Measurements from ENCODE around the gene TIGD4. TPM values are rescaled to one million over a fixed set of nuclear protein-coding genes. Genes with fewer than 3 reads are reported as not detected.

The TIGD4 gene
- polyA plus RNA-seq, 1 of the 3 experiments (the other 2 are of a cell fraction), result 0.13 TPM

- Histone ChIP-seq H3K4me1 (ENCODE audit: control insufficient read depth in 1 of 2, insufficient read depth in 2 of 2, low read depth in 1 of 2, low read length in 1 of 2) (no peaks in the 10 kb centered on the region), H3K36me3 (replicated peaks in 1 of 2; ENCODE audit: control insufficient read depth in 1 of 2, insufficient read depth in 2 of 2, low read length in 1 of 2) (peaks cover 0 to 15% of the 10 kb centered on the region in 2 experiments), H3K4me3 (ENCODE audit: low read depth in 2 of 2, low read length in 1 of 2) (no peak overlapping the region), H3K9ac (no peak overlapping the region), H2AFZ (ENCODE audit: low read depth) (no peak overlapping the region), H3K9me3 (0 out of 2 replicates have a peak, but pooled peaks cover 2% of the 10 kb centered on the region), H3K4me2 (no peak overlapping the region), H4K20me1 (ENCODE audit: insufficient read depth) (no peaks in the 10 kb centered on the region), H3K79me2 (ENCODE audit: insufficient read depth) (peaks cover 9% of the 10 kb centered on the region), H3K27me3 (ENCODE audit: insufficient read depth) (no peaks in the 10 kb centered on the region), H3K9me2 (no peaks in the 10 kb centered on the region), H3F3A (replicated peaks; ENCODE audit: insufficient read depth) (no peaks in the 10 kb centered on the region), H3K27ac (ENCODE audit: low read depth in 2 of 2, low read length in 1 of 2) (no peak overlapping the region)
- TF ChIP-seq TAF1 (IDR thresholded peaks at IDR 0.05; ENCODE audit: borderline replicate concordance, low read depth, low read length), result no peak
- TF ChIP-seq ZBTB33 (IDR thresholded peaks at IDR 0.05; ENCODE audit: borderline replicate concordance, low read depth), result no peak
- no peak for TF ChIP-seq FOXM1 (IDR thresholded peaks at IDR 0.05; ENCODE audit: low read depth)
- no peak for TF ChIP-seq EP300 (IDR thresholded peaks at IDR 0.05; ENCODE audit: borderline replicate concordance in 1 of 2, low read depth in 1 of 2, low read length in 1 of 2)
- TF ChIP-seq CHD2 (IDR thresholded peaks at IDR 0.05; ENCODE audit: low read length, partially characterized antibody), result no peak
- no peak for TF ChIP-seq RXRA (IDR thresholded peaks at IDR 0.05; ENCODE audit: borderline replicate concordance, low read depth)
- no peak for TF ChIP-seq REST (IDR thresholded peaks at IDR 0.05; ENCODE audit: low read depth, low read length)
- TF ChIP-seq YY1 (IDR thresholded peaks at IDR 0.05; ENCODE audit: low read depth), result no peak
- TF ChIP-seq NFIC (IDR thresholded peaks at IDR 0.05; ENCODE audit: borderline replicate concordance), result no peak
- no peak for TF ChIP-seq RAD21 (IDR thresholded peaks at IDR 0.05; ENCODE audit: low read length)
- no peak for TF ChIP-seq PBX3 (IDR thresholded peaks at IDR 0.05)
- TF ChIP-seq MXI1 (IDR thresholded peaks at IDR 0.05; ENCODE audit: low read depth, low read length), result no peak
- TF ChIP-seq JUND (IDR thresholded peaks at IDR 0.05), result no peak
- ChIA-PET CTCF (interaction anchor here (1.1 to 1.3 kb wide), 2 partner anchors 28 to 39 kb away, joined by 3 read pairs; partner anchors contain the start of genes ARFIP1 and TIGD4), POLR2A (no interaction called here)
- DNase-seq, result no peak
- WGBS (ENCODE audit: low lambda C conversion rate), result 100% methylated on average over 5 of the region's 7 CpGs
Observed at GRCh38 chr4:152819026-152819645, 39.6 kb upstream of the TIGD4 start.

Data from SK-N-SH (cell line).